CD4-positive, alpha-beta T cell treated with Interleukin-2 at 100 ng/mL for 4 hours (primary cell): ENCODE measurements around the gene SYTL2.
A peak's percentile ranks its signal among the peaks of the same experiment; 100 is the strongest.

Source experiments
- DNase-seq: peaks from one replicate; pipeline ENCODE4 v3.0.0-alpha.2; 2020; ENCODE audit warnings: low spot score

The SYTL2 gene

DNA sequence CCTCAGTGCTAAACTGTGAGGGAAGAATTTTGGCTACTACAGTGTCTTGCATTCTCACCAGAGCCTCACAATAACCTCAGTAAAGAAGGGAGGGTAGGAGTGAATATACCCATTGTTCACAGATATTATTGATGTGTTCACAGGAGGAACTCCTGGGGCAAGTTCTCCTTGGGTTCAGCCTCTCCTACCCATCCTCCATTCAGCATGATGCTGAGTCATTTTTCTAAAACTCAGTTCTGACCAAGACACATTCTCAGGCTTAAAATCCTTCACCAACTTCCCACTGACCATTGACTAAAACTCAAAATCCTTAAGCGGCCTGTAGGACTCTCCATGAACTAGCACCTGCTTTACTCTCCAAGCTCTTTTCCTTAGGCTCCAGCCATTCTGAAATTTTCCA, 48.7 kb downstream of the SYTL2 start:
- DNase-seq: no peak

GRCh38 chr11:85759915-85760314, 51.0 kb downstream of the SYTL2 start:
- no peak for DNase-seq

- DNase-seq: no peak
Observed at GRCh38 chr11:85758480-85759039, 52.4 kb downstream of the SYTL2 start.

DNA sequence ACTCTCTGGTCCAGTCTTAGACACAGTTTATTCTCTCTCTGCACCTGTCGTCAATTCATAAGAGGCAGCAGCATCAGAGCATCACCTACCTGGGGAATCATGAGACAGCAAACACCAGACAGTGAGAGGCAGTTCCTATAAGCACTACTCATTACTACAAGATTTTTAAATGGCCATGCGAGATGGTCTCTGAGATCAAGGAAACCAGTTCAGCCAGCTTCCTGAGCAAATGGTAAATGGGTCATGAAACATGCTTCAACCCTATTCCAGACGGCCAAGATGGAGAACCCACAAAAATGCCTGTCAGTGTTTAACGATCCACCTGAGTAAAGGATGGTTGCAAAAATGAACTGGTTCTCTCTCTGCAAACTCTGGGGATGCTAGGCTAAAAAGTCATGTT, 52.9 kb downstream of the SYTL2 start:
- no peak for DNase-seq

- peak; percentile 69 for DNase-seq
Observed at GRCh38 chr11:85756401-85757200, 54.3 kb downstream of the SYTL2 start.

- DNase-seq: no peak
Observed at GRCh38 chr11:85755701-85756100, 55.2 kb downstream of the SYTL2 start.

GRCh38 chr11:85755285-85755684, 55.7 kb downstream of the SYTL2 start:
- DNase-seq: no peak

GRCh38 chr11:85752890-85753581, 57.9 kb downstream of the SYTL2 start:
- peak; percentile 95 for DNase-seq

DNA sequence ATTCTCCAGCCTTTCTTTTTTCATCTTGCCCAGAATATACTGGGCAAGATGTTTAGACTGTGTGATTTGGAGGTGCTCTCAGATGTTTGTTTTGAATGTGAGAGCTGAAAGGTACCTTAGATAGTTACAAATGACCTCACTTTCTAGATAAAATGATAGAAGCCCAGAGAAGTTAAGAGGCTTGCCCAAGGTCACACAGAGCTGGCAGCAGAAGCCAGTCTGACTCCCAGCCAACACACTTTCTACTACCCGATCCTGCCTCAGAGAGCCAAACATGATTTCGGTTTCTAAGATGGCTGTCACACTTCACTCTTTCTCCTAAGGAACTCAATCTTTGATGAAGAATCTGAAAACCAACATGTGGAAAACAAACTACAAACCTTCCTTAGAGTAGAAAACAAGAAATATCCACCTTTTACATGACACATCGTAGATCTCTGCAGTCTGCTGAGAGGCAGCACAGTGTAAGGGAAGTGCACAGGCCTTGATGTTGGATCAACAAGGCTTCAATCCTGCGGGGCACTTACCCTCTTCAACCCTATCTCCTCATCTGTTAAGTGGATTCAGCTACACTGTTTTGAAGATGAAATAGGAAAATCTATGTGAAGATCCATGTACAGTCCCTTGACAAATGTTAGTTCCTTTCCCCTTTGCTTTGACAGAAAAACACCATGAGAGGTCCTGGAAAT, 58.6 kb downstream of the SYTL2 start:
- DNase-seq: no peak

DNA sequence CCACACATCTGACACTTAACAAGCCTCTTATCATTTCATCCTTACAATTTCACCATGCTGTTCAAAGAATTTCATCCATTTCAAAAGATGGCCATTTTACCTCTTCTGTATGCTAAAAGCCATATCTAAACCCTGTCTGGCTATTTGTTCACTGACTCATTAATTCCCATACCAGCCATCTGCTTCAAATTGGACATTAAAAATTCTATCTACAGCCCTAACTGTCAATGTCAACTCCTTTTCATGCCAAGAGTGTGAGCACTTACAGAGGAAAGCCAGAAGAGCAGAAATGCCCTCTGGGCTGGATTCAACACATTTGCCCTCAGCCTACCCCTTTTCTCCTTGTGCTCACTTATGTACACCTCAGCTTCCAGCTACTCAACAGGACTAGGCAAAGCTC, 59.2 kb downstream of the SYTL2 start:
- DNase-seq: no peak

GRCh38 chr11:85750646-85751045, 60.3 kb downstream of the SYTL2 start:
- peak; percentile 47 for DNase-seq

- DNase-seq: no peak
Observed at GRCh38 chr11:85749884-85750283, 61.1 kb downstream of the SYTL2 start.

- DNase-seq: no peak
Observed at GRCh38 chr11:85749287-85749834, 61.6 kb downstream of the SYTL2 start.

DNA sequence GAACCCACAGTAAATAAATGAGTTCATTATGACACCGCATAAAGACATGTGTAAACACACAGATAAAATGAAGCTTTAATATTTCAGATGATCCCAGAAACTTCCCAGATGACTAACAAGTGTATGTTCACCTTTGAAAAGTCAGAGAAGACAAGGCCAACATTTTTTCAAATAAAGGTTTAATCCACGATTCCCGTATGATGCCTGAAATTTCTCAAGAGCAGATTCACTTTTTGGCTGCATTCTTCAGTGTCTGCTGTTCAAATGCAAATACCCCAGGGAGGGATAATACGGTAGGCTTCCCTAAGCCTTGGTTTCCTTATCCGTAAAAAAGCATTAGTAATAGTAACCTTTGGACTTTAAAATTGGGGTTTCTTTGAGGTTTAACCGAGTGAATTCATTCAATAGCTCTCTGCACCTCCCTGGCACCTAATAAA, 62.5 kb downstream of the SYTL2 start:
- no peak for DNase-seq

GRCh38 chr11:85746670-85747069, 64.3 kb downstream of the SYTL2 start:
- DNase-seq: no peak

- no peak for DNase-seq
Observed at GRCh38 chr11:85745626-85746025, 65.3 kb downstream of the SYTL2 start.

GRCh38 chr11:85742873-85743275, 68.1 kb downstream of the SYTL2 start:
- DNase-seq: no peak

DNA sequence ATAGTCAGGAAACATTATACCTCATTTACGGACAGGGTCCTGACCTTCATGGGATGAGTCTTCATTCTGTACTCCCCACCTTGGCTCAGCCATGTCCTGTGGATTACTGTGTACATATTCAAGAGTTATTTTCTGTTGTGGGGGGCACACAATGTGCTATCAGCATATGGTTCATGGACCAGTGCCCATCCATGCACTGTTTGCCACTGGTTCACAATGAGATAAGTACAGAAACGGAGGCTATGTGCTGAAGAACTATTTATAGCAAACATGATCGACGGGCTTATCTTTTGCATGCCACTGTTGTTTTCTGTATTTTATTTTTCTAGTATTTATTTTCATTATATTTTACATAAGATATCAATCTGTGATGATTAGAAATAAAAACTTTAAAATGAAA, 68.6 kb downstream of the SYTL2 start:
- no peak for DNase-seq

GRCh38 chr11:85740481-85741400, 70.2 kb downstream of the SYTL2 start:
- DNase-seq: no peak

DNA sequence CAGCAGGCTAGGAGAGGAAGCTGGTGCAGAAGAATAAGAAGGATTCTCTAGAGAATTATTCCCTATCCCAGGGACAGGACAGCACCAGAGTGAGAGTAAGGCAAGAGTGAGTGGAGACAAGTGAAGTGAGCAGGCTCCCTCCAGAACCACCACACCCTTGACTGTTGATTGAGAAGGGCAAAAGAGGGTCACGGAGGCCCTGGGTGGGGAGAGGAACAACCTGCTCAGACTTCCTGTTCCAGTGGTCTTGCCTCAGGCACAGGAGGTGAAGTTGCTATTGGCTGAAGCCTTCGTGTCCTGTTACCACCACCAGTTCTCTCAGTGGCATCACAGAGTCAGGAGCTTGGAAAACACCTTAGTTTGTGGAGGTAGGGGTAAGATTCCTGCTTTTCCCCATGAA, 73.2 kb downstream of the SYTL2 start:
- DNase-seq: no peak

GRCh38 chr11:85735876-85736460, 75.0 kb downstream of the SYTL2 start:
- no peak for DNase-seq
